Measurements from ENCODE around the gene TNFRSF1A. TPM values are rescaled to one million over a fixed set of nuclear protein-coding genes. Genes with fewer than 3 reads are reported as not detected.

TNFRSF1A gene
- total and polyA plus RNA-seq, 9 of the 15 experiments (the other 6 are each of a cell fraction or from before 2014, with no cell fraction given) = 0.76 to 43.5 (median 30.0) TPM

- H3K4me2 ChIP-seq (ENCODE audit: insufficient read depth, low read length) = no peak overlapping the region
- H3K4me1 ChIP-seq (replicated peaks in 1 of 2; ENCODE audit: control insufficient read depth in 2 of 2, insufficient read depth in 2 of 2, low read length in 2 of 2) = peaks cover 0 to 11% of the 10 kb centered on the region in 2 experiments; a peak in 3 of 5 replicates
- BruUV-seq (replicated peaks) = no TSS peak
- in situ Hi-C loops (cut with MboI) (no loop called here), intact Hi-C loops (cut with micrococcal nuclease) (no loop called here)
- H3K36me3 ChIP-seq (ENCODE audit: control insufficient read depth, insufficient read depth, low read length) = no peaks in the 10 kb centered on the region
- DNase-seq (ENCODE audit: extremely low read depth in 1 of 4, low spot score in 3 of 4) (no peak), FAIRE-seq (no peak), ATAC-seq (no peak)
- POLR2A ChIA-PET = no interaction called here
- H3K27me3 ChIP-seq (ENCODE audit: control insufficient read depth in 2 of 2, insufficient read depth in 2 of 2, low read length in 2 of 2) = peaks cover 0 to 13% of the 10 kb centered on the region in 2 experiments; a peak in 2 of 5 replicates
- H3K4me3 ChIP-seq = no peak overlapping the region
- H3K27ac ChIP-seq (ENCODE audit: extremely low read depth, low read depth, low read length) = no peak overlapping the region
- H4K20me1 ChIP-seq (replicated peaks; ENCODE audit: control insufficient read depth, insufficient read depth, low read length) = 0 out of 2 replicates have a peak, but pooled peaks cover 6% of the 10 kb centered on the region
- no peak overlapping the region for H3K9ac ChIP-seq (ENCODE audit: insufficient read depth in 1 of 2, low read depth in 2 of 2, low read length in 2 of 2)
- no peaks in the 10 kb centered on the region for H3K9me1 ChIP-seq (ENCODE audit: control insufficient read depth, insufficient read depth, low read length)
- no peaks in the 10 kb centered on the region for H3K9me3 ChIP-seq (replicated peaks; ENCODE audit: control insufficient read depth, insufficient read depth, low read depth, low read length)
- H3K79me2 ChIP-seq (ENCODE audit: control insufficient read depth, insufficient read depth, low read length) = no peaks in the 10 kb centered on the region
- TF ChIP-seq ZNF551 (CRISPR knock-in tag; IDR thresholded peaks at IDR 0.05) (no peak), MCM2 (IDR thresholded peaks at IDR 0.05; ENCODE audit: low read depth) (no peak), MAFG (tag; conservative IDR thresholded peaks at IDR 0.05) (no peak), DIDO1 (tag; IDR thresholded peaks at IDR 0.05; ENCODE audit: low read depth) (no peak), CREBBP (IDR thresholded peaks at IDR 0.05; ENCODE audit: low read depth, low read length) (no peak), SREBF1 (IDR thresholded peaks at IDR 0.05; ENCODE audit: borderline replicate concordance, low read depth, low read length) (no peak), ZNF212 (CRISPR knock-in tag; IDR thresholded peaks at IDR 0.05) (no peak)
- TF ChIP-seq, protein P1, sequence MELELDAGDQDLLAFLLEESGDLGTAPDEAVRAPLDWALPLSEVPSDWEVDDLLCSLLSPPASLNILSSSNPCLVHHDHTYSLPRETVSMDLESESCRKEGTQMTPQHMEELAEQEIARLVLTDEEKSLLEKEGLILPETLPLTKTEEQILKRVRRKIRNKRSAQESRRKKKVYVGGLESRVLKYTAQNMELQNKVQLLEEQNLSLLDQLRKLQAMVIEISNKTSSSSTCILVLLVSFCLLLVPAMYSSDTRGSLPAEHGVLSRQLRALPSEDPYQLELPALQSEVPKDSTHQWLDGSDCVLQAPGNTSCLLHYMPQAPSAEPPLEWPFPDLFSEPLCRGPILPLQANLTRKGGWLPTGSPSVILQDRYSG (tag; conservative IDR thresholded peaks at IDR 0.05; ENCODE audit: low read depth) = no peak
- WGBS (ENCODE audit: insufficient coverage, low coverage, missing lambda C conversion rate) = 0% methylated on average over 1 of the region's 1 CpG
- CTCF ChIA-PET (ENCODE audit: low intra/inter-chr PET ratio) = no interaction called here
- H2AFZ ChIP-seq (ENCODE audit: low read depth, low read length) = no peak overlapping the region
Measured at GRCh38 chr12:6358881-6359280, 17.0 kb upstream of the TNFRSF1A start.

All from K562 (cell line).